Superior temporal gyrus (tissue), 1 donor: Measurements from ENCODE around the gene ANKH.

Source experiments
- DNase-seq: peaks from one replicate; pipeline ENCODE4 v3.0.0-alpha.2; 2016; ENCODE audit errors: extremely low spot score

ANKH gene

DNA sequence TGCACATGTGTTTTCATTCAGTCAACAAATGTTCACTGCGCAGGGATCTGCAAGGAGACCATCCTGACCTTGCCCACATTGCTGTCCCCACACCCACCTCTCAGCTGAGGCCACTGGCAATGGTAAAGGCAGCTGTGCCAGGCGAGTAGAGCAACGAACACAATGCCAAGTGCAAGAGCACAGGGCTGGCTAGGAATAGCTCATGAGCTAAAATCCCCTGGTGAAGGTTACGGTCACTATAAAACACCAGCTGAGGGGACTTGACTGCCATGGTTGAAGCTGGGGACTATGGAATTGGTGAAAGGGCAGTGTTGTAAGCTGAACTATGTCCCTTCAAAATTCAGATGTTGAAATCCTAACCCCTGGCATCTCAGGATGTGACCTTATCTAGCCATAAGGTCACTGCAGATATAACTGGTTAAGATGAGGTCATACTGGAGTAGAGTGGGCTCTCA, 111.0 kb downstream of the ANKH start:
- no peak for DNase-seq

DNA sequence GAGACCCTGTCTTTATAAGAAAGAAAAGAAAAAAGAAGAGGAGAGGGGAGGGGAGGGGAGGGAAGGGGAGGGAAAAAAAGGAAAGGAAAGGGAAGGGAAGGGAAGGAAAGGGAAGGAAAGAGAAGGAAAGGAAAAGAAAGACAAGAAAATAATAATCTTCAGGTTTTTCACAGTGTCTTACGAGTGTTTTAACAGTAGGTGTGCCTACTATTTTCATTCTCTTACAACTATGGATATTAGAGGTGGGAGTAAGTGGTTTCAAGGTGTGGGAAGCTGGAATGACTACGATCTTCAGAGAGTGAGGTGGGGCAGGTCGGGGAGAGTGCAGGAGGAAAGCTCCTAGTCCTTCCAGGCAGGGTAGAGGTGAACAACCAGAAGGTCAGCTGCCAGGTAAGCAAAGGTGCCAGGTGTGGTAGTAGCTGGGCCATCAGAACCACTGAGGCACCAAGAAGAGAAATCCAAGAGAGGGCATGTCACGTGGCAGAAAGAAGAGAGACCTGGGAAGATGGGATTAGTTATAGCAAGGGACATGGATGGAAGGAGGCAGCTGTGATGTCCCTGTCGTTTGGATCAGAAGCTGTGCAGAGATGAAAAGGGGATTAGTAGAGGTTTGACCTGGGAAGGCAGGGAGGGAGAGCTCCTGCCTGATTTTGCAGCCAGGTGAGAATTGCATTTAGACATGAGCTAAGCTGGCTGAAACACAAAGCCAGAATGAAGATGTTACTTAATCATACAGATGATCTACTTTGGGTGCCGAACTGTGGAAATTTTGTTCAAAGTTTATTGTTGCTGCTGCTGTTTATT, 111.6 kb downstream of the ANKH start:
- DNase-seq, result no peak

GRCh38 chr5:14757850-14758249, 113.7 kb downstream of the ANKH start:
- DNase-seq, result no peak

- no peak for DNase-seq
These were observed 115.1 kb downstream of the ANKH start for GRCh38 chr5:14756478-14756877.

DNA sequence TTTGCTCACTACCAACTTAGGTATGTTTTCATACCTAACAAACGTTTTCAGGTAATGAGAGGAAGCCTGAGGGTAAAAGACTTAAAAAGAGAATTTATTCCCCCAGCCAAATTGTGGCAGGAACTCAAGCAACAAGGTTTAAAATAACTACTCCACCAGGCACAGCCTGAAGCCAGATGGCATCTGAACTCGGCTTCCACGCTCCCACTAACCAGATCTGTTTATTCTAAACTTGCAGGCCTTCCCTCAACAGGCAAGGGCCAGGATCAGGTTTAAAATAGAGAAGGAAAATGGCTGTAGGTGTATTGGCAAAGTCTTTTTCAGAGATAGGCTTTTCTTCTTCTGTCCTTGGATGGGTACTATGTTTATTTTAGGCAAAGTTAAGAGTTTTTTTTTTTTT, 117.6 kb downstream of the ANKH start:
- peak; percentile 56 for DNase-seq

DNA sequence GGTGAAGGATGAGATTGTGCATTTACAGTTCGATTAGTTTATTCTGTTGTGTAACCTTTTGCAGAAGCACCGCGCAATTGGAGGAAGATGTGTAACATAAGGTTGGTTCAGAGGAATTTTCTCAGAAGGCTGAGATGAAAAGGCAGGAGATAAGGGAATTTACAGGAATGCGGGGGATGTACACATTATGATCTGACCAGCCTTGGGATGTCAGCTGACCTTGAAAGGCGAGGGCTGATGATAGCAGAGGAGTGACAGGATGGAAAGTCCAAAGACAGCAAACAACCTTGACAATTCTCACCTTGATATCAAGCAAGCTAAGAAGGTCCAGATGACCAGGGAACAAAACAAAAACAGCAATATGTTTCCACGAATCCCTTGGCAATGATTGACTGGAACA, 118.3 kb downstream of the ANKH start:
- DNase-seq, result no peak

- DNase-seq, result no peak
These were observed 119.0 kb downstream of the ANKH start for GRCh38 chr5:14752497-14753071.

DNA sequence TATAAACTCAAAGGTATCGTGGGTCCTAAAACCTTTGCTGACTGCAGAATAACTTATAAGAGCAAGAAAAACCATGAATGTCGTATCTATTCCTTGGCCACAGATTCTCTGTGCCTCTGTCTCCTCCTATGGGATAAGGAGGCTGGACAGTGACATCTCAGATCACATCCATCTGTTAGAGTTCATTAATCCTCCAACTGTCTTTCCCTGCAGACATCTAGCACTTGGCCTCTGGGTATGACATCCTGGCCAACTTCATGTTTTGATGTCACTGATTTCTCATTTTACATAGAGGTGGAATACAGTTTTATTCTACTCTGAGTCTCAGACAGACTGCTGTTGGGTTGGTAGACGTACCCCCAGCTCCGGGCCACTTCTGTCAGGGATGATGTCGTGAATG, 120.9 kb downstream of the ANKH start:
- DNase-seq, result no peak

DNA sequence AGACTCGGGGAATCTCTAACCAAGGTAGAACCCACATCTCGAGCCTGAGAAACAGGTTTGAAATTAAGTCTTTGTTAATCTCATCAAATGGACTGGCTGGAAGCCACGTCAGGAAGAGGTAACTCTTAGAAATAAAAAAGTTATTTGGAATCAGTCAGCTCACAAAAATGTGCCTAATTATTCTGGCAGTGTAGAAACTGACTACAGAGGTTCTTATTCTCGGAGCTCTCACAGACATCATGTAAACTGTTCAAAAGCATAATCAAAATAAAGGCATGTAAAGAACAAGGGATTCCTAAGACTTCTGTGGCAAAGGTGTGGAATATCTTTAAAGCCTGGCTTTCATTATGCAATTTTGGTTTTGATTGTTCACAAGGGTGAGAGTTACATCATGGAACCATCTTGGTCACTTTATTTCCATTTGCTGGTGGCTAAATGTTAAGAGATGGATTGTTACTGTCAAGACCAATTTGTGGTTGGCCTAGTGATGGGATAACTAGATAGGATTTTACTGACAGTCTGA, 121.9 kb downstream of the ANKH start:
- no peak for DNase-seq

DNA sequence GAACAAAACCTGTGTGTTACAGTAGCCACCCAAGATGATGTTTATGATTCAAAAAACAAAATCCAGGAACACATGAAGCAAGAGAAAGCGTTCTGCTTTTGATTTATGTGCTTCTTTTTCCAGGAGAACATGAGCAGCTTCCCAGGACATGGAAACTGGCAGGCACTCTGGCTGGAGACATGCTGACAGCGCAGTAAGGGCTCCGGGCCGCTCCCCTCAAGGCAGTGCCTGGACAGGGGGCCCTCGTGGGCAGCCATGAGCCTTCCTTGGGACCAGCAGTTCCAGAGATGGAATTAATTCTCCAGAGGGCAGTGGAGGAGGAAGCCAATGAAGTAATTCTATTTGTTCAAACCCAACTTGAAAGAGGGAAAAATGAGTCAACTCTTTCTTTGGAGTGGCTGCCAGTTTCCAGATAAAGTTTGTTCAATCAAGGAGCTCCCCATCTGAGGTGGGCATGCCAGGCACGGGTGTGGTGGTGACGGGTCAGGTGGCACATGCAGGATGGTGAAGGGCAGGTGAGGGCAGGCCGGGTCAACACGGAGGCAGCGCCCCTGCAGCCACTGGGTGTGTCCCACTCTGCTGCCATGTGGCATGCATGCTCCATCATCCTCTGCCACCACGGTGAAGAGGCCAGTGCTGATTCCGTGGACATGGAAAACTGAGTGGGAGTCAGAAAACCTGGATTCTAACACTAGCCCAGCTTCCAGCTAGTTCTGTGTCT, 123.2 kb downstream of the ANKH start:
- no peak for DNase-seq

- DNase-seq, result no peak
These were observed 125.8 kb downstream of the ANKH start for GRCh38 chr5:14745753-14746152.

DNA sequence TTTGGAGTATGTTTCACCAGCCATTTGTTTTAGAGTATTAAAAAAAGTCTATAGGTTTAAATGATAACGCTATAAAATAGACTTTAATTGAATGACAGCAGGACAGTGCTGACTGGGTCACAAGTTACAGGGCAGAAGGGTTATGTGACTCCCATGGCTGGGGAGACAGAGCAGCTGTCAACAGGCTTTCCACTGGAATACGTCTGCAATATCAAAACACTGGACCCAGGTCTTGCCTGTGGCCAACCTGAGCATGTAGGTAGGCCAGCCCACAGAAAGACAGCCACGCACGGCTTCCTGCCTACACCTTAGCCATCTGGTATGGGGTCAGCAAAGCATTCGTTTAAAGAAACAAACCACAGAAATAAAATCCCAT, 126.4 kb downstream of the ANKH start:
- DNase-seq, result no peak

GRCh38 chr5:14744296-14745187, 127.0 kb downstream of the ANKH start:
- no peak for DNase-seq

GRCh38 chr5:14743601-14744295, 127.8 kb downstream of the ANKH start:
- DNase-seq, result peak; percentile 54

- no peak for DNase-seq
These were observed 129.1 kb downstream of the ANKH start for GRCh38 chr5:14742498-14742897.

DNA sequence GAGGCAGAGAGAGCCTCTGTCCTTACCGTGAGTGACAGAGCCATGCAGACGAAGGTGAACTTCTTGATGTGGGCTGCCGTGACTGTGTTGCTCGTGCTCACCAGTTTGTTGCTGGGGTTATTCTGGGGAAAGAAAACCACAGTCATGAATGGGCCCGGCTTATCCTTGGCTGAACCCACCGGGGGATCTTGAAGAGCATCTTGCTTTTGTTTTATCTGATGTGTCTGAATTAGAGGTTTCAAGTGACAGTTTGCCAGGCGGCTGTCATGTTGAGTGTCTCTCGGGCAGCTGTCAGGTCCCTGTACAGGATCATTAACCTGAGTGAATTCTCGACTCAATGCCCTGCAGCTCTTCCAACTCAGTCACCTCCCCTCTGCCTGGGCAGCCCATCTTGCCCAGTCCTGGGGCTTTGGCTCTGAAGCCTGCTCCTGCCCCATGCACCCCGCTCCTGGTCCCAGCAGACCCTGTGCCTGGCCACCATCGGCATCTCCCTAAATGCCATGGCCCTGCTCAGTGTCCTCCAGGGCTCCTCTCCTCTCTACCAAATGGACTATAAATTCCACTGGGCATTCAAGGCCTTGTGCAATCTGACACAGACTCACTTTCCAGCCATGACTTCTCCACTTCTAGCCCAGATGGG, 129.7 kb downstream of the ANKH start:
- no peak for DNase-seq

- no peak for DNase-seq
These were observed 130.4 kb downstream of the ANKH start for GRCh38 chr5:14741131-14741530.

- DNase-seq, result no peak
These were observed 131.6 kb downstream of the ANKH start for GRCh38 chr5:14739981-14740380.

GRCh38 chr5:14739538-14739937, 132.0 kb downstream of the ANKH start:
- no peak for DNase-seq

DNA sequence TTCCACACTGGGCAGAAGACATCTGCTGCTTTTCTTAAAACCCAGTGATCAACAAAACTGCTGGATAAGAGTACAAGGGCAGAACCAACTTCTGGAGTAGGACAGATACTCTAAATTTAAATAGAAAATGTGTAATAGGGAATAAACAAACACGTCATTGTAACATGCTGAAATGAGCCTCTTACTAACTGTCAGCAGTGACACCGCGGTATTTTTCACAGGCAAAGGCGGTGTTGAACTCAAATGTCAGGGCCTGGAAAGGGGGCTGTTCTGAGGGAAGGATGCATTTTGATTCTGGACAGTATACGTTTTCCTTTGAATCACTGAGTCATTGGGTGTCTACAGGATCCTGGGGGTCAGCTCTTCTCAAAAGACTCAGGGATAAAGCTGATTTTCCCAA, 133.5 kb downstream of the ANKH start:
- no peak for DNase-seq

- no peak for DNase-seq
These were observed 134.3 kb downstream of the ANKH start for GRCh38 chr5:14737291-14737690.
